ENCODE measurements around the gene CDK5RAP2. TPM values are rescaled to one million over a fixed set of nuclear protein-coding genes. Genes with fewer than 3 reads are reported as not detected.

The CDK5RAP2 gene
- total RNA-seq, 4 donors from 2014 or later: 53.5 to 74.2 (median 55.7) TPM

- TF ChIP-seq CTCF (IDR thresholded peaks at IDR 0.05) (no peak), POLR2A (IDR thresholded peaks at IDR 0.05) (no peak)
- no peak for DNase-seq (ENCODE audit: low spot score in 2 of 2)
- intact Hi-C loops (cut with DNase I; ENCODE audit: low total_unique reads): no loop called here
- H3K4me3 ChIP-seq (ENCODE audit: low read depth, poor library complexity, severe bottlenecking): peak overlapping the region; percentile 91
- WGBS, 2 donors: 9 to 12% methylated on average over 16 to 21 of the region's 31 CpGs
Observed at GRCh38 chr9:120579139-120580050, 572 bp downstream of the CDK5RAP2 start.

GRCh38 chr9:120574473-120574872 lies 5.5 kb downstream of the CDK5RAP2 start:
- intact Hi-C loops (cut with DNase I; ENCODE audit: low total_unique reads): no loop called here
- no peak for DNase-seq (ENCODE audit: low spot score in 2 of 2)
- no peak overlapping the region for H3K4me3 ChIP-seq (ENCODE audit: low read depth, poor library complexity, severe bottlenecking)
- TF ChIP-seq POLR2A (IDR thresholded peaks at IDR 0.05) (no peak), CTCF (IDR thresholded peaks at IDR 0.05) (no peak)
- 71% methylated on average over 2 of the region's 2 CpGs for WGBS, 2 donors

GRCh38 chr9:120572472-120572871 lies 7.5 kb downstream of the CDK5RAP2 start:
- TF ChIP-seq POLR2A (IDR thresholded peaks at IDR 0.05) (no peak), CTCF (IDR thresholded peaks at IDR 0.05) (no peak)
- no peak overlapping the region for H3K4me3 ChIP-seq (ENCODE audit: low read depth, poor library complexity, severe bottlenecking)
- intact Hi-C loops (cut with DNase I; ENCODE audit: low total_unique reads): no loop called here
- no peak for DNase-seq (ENCODE audit: low spot score in 2 of 2)
- WGBS, 2 donors: 93 to 95% methylated on average over 1 of the region's 1 CpG

GRCh38 chr9:120571443-120572257 lies 8.3 kb downstream of the CDK5RAP2 start:
- no peak for TF ChIP-seq CTCF (IDR thresholded peaks at IDR 0.05)
- no peak for TF ChIP-seq POLR2A (IDR thresholded peaks at IDR 0.05)
- peak in 1 of 2 donors; percentile 39 for DNase-seq (ENCODE audit: low spot score in 2 of 2)
- intact Hi-C loops (cut with DNase I; ENCODE audit: low total_unique reads): no loop called here
- no peak overlapping the region for H3K4me3 ChIP-seq (ENCODE audit: low read depth, poor library complexity, severe bottlenecking)
- 69 to 74% methylated on average over 11 of the region's 11 CpGs for WGBS, 2 donors

- DNase-seq (ENCODE audit: low spot score in 2 of 2): no peak
- no peak for TF ChIP-seq CTCF (IDR thresholded peaks at IDR 0.05)
- no peak for TF ChIP-seq POLR2A (IDR thresholded peaks at IDR 0.05)
- WGBS, 2 donors: 94 to 99% methylated on average over 5 of the region's 5 CpGs
- intact Hi-C loops (cut with DNase I; ENCODE audit: low total_unique reads): no loop called here
- H3K4me3 ChIP-seq (ENCODE audit: low read depth, poor library complexity, severe bottlenecking): no peak overlapping the region
Observed at GRCh38 chr9:120570296-120570695, 9.7 kb downstream of the CDK5RAP2 start.
